Ovary (tissue), 9 donors: ENCODE measurements around the gene KEL. TPM values are rescaled to one million over a fixed set of nuclear protein-coding genes. Genes with fewer than 3 reads are reported as not detected.

Experiments
- DNase-seq, 5 donors: peaks; one replicate each; pipeline ENCODE4 v3.0.0-alpha.2; 2019 to 2020
- H3K27ac ChIP-seq, 2 donors: fragments of 200-600 bp; one replicate each; pipeline versions ENCODE4 v1.5.1 to v1.8.0; 2019 to 2022
- H3K27me3 ChIP-seq: fragments of 200-600 bp; one replicate; pipeline ENCODE4 v1.8.0; 2022
- H3K36me3 ChIP-seq: fragments of 200-600 bp; sonication (generic); one replicate; pipeline ENCODE4 v1.5.1; 2019
- H3K4me1 ChIP-seq: one replicate; pipeline ENCODE4 v1.8.1; 2013; ENCODE audit warnings: mild to moderate bottlenecking, moderate library complexity; ENCODE audit not compliant: insufficient read depth
- H3K4me3 ChIP-seq: fragments of 200-600 bp; sonication (generic); one replicate; pipeline ENCODE4 v1.5.1; 2017
- H3K9me3 ChIP-seq, 2 donors: fragments of 200-600 bp in 1 of 2; sonication (generic) in 1 of 2; one replicate each; pipeline versions ENCODE4 v1.5.1 to v1.8.1; 2013 to 2019; ENCODE audit warnings: mild to moderate bottlenecking in 1 of 2, moderate library complexity in 1 of 2
- EP300 ChIP-seq: sonication (generic); formaldehyde crosslinking; IDR thresholded peaks from one replicate; pipeline ENCODE4 v1.6.1; 2017; ENCODE audit warnings: antibody characterized with exemption
- POLR2A ChIP-seq: fragments of 450-650 bp; IDR thresholded peaks from one replicate; pipeline ENCODE4 v1.6.1; 2017; ENCODE audit warnings: antibody characterized with exemption, mild to moderate bottlenecking, moderate library complexity
- WGBS, 3 donors: extraction: QIAGEN DNeasy Blood & Tissue Kit in 1 of 3; methylation state at CpG; one replicate each; pipeline versions ENCODE4 v1.1.5 to v1.1.7; 2013 to 2017; 5-methylcytosine and 5-hydroxymethylcytosine counted together
- intact Hi-C, 4 donors: fragments of 100-400 bp; cut with DNase I; formaldehyde crosslinking; loops; one replicate each; pipeline versions ENCODE4 v1.11.0 to v1.15.1; 2022 to 2023
- polyA plus RNA-seq, 2 donors: library from polyadenylated mRNA; stranded (reverse); fragments of 200-250 nt in 1 of 2; fragments of 350-450 nt in 1 of 2; fragmentation: Illumina TruSeq in 1 of 2; extraction: RNeasy Lipid Tissue Mini Kit (QIAGEN cat#74804) in 1 of 2; gene quantifications; one replicate each; pipeline ENCODE4 v1.2.3, GENCODE V29; 2013 to 2014
- total RNA-seq, 7 donors: library from RNA; depleted of rRNA in 2 of 7; stranded (reverse); fragments of >200 nt in 2 of 7; fragmentation: NEBNext Ultra II Directional in 3 of 7; extraction: Animal tissue kit (Norgen Biotek cat#: 25700) in 3 of 7; gene quantifications; one replicate each; pipeline versions ENCODE4 v1.1.0 to v1.2.4, GENCODE V29; 2016 to 2023
- TF ChIP-seq, protein P1 (sequence below), 3 donors: fragments of 450-650 bp in 2 of 3; fragments of 200-600 bp in 1 of 3; IDR thresholded peaks; one replicate each; pipeline versions ENCODE4 v1.5.1 to v1.8.0; 2016 to 2022; ENCODE audit warnings: antibody characterized with exemption in 3 of 3, mild to moderate bottlenecking in 1 of 3
- donor health status: DM: no; HTN: no; CAD: no; lungs with moderate emphysema.
- donor health status: DM: no; HTN: no; CAD: no.
- donor health status: Bipolar disorder and iron deficiency.
- donor health status: DM: yes; HTN: yes; CAD: no.
- donor health status: DM: no; HTN: no; CAD: no.
- donor health status: DM: yes; HTN: yes; CAD: no.

The KEL gene
- total and polyA plus RNA-seq, 9 donors = 0.11 to 2.5 (median 0.54) TPM; not detected in 1

DNA sequence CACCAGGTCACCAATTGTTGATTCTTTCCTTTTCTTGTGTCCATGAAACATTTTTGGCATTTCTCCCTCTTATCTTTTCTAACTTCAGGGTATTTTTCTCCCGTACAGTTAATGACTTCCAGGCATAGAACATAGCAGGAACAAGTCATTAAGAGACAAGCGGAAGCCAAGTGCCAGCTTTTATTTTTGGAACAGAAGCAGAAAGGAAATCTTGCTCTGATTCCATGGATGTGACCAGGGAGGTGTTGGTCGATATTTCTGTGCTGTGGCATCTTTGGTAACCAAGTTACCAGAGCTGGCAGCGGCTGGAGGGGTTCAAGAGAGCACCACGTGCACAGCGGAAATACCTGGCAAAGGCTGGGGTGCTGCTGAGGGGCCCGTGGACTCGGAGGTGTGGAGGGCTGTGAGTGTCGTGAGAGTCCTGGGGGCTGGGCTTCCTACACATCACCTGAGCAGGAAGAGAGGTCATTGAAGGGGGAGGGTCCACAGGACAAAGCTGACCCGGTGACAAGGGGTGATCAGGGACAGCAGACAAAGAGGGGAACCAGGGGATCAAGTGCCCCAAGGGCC lies 21.1 kb downstream of the KEL start:
- intact Hi-C loops = no loop called here
- Histone ChIP-seq H3K27me3 (no peaks in the 10 kb centered on the region), H3K4me1 (no peaks in the 10 kb centered on the region), H3K36me3 (no peaks in the 10 kb centered on the region), H3K4me3 (no peak overlapping the region), H3K27ac (no peak overlapping the region), H3K9me3 (no peaks in the 10 kb centered on the region)
- TF ChIP-seq EP300 = no peak
- DNase-seq = no peak
- WGBS, 3 donors = 28 to 43% (median 30%) methylated on average over 10 of the region's 10 CpGs

- no peaks in the 10 kb centered on the region for H3K27me3 ChIP-seq
- H3K9me3 ChIP-seq = no peaks in the 10 kb centered on the region
- 68 to 72% (median 68%) methylated on average over 10 of the region's 10 CpGs for WGBS, 3 donors
- intact Hi-C loops = no loop called here
- no peak within 1 kb of the TSS for H3K4me3 ChIP-seq
- TF ChIP-seq EP300 (no peak), POLR2A (no peak)
- TF ChIP-seq, protein P1, sequence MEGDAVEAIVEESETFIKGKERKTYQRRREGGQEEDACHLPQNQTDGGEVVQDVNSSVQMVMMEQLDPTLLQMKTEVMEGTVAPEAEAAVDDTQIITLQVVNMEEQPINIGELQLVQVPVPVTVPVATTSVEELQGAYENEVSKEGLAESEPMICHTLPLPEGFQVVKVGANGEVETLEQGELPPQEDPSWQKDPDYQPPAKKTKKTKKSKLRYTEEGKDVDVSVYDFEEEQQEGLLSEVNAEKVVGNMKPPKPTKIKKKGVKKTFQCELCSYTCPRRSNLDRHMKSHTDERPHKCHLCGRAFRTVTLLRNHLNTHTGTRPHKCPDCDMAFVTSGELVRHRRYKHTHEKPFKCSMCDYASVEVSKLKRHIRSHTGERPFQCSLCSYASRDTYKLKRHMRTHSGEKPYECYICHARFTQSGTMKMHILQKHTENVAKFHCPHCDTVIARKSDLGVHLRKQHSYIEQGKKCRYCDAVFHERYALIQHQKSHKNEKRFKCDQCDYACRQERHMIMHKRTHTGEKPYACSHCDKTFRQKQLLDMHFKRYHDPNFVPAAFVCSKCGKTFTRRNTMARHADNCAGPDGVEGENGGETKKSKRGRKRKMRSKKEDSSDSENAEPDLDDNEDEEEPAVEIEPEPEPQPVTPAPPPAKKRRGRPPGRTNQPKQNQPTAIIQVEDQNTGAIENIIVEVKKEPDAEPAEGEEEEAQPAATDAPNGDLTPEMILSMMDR (IDR thresholded peaks at IDR 0.05) = no peak
- no peak for DNase-seq
- no peaks in the 10 kb centered on the region for H3K36me3 ChIP-seq
- no peak within 1 kb of the TSS for H3K27ac ChIP-seq
- no peaks in the 10 kb centered on the region for H3K4me1 ChIP-seq
These were observed 22.8 kb downstream of the KEL start, which contains the start of gene LLCFC1 for GRCh38 chr7:142939226-142939910. Gene LLCFC1, plus strand, starts transcription at chr7:142939484. Its CDS starts 138 bp downstream, at chr7:142939622.

- Histone ChIP-seq H3K27me3 (no peaks in the 10 kb centered on the region), H3K4me3 (no peak overlapping the region), H3K36me3 (no peaks in the 10 kb centered on the region), H3K9me3 (no peaks in the 10 kb centered on the region), H3K4me1 (no peaks in the 10 kb centered on the region), H3K27ac (no peak overlapping the region)
- 94 to 96% (median 95%) methylated on average over 4 of the region's 4 CpGs for WGBS, 3 donors
- DNase-seq = no peak
- TF ChIP-seq EP300 = no peak
- intact Hi-C loops = no loop called here
These were observed 23.6 kb downstream of the KEL start for GRCh38 chr7:142938611-142939010.

DNA sequence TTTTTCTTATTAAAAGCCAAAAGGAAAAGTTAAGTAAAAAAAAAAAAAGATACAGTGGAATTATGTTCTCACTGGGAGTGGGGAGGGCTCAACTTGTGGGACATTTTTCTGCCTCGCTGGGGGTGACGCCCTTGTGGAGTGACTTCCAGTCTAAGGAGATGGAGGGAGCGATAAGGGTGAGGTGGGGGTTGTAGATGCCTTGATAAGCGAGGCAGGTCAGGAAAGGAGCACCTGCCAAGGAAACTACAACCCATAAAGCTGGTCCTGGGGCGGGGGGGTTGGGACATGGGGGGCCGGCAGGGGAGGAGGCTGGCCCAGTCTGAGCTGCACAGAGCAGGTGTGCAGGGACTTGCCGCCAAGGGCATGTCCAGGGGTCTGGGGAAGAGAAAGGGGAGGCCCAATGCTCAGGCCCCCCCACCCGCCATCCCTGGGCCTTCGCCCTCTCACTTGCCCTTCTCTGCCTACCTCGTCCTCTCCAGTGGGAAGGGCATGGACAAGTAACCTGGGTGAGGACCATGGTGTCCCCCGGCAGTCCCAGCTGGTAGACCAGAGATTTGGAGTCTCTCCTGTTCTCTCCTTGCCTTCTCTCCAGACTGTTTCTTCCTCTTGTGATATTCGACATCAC lies 26.1 kb downstream of the KEL start:
- Histone ChIP-seq H3K4me1 (no peaks in the 10 kb centered on the region), H3K27me3 (no peaks in the 10 kb centered on the region), H3K27ac (no peak overlapping the region), H3K36me3 (no peaks in the 10 kb centered on the region), H3K9me3 (no peaks in the 10 kb centered on the region), H3K4me3 (no peak overlapping the region)
- TF ChIP-seq EP300 (no peak), POLR2A (no peak)
- TF ChIP-seq, protein P1 (IDR thresholded peaks at IDR 0.05) = no peak
- WGBS, 3 donors = 81 to 83% (median 81%) methylated on average over 12 of the region's 12 CpGs
- DNase-seq = no peak
- intact Hi-C loops = no loop called here

GRCh38 chr7:142934056-142934455 lies 28.1 kb downstream of the KEL start:
- Histone ChIP-seq H3K4me1 (no peaks in the 10 kb centered on the region), H3K27ac (no peak overlapping the region), H3K36me3 (no peaks in the 10 kb centered on the region), H3K9me3 (no peaks in the 10 kb centered on the region), H3K27me3 (no peaks in the 10 kb centered on the region), H3K4me3 (no peak overlapping the region)
- WGBS, 3 donors = 75 to 80% (median 78%) methylated on average over 12 of the region's 12 CpGs
- TF ChIP-seq EP300 = no peak
- no peak for DNase-seq
- intact Hi-C loops = no loop called here

DNA sequence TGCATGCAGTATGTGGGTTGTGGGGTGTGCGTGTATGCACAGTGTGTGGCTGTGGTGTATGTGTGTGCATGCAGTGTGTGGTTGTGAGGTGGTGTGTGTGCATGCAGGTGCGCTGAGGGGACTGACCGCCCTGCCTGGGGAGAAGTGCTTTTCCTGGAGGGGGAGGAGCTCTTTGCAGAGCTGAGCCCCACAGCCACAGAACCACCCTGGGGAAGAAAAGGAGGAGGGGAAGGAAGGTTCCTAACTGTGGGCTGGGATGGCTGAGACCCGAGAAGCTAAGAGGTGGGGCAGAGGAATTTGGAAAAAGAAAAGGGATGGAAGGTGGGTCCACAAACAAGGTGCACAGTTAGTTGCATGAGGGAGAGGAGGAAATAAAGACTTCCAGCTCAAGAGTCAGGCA lies 28.5 kb downstream of the KEL start, which contains the start of gene TRPV5:
TRPV5 (minus strand) TSS at position 123 of the 400 bp plus-strand sequence. CDS start 287 bp downstream, outside the sequence.
- DNase-seq = no peak
- no peaks in the 10 kb centered on the region for H3K9me3 ChIP-seq
- H3K36me3 ChIP-seq = no peaks in the 10 kb centered on the region
- no peak within 1 kb of the TSS for H3K27ac ChIP-seq
- TF ChIP-seq, protein P1 (IDR thresholded peaks at IDR 0.05) = no peak
- TF ChIP-seq POLR2A (no peak), EP300 (no peak)
- WGBS, 3 donors = 70 to 77% (median 70%) methylated on average over 4 of the region's 4 CpGs
- intact Hi-C loops = no loop called here
- H3K4me3 ChIP-seq = no peak within 1 kb of the TSS
- no peaks in the 10 kb centered on the region for H3K27me3 ChIP-seq
- no peaks in the 10 kb centered on the region for H3K4me1 ChIP-seq
